ENCODE results near the gene LTBP3. TPM values are rescaled to one million over a fixed set of nuclear protein-coding genes. Genes with fewer than 3 reads are reported as not detected.

The LTBP3 gene
- total and polyA plus RNA-seq, 9 of the 15 experiments (the other 6 are each of a cell fraction or from before 2014, with no cell fraction given), result 0.06 to 20.5 (median 4.8) TPM

DNA sequence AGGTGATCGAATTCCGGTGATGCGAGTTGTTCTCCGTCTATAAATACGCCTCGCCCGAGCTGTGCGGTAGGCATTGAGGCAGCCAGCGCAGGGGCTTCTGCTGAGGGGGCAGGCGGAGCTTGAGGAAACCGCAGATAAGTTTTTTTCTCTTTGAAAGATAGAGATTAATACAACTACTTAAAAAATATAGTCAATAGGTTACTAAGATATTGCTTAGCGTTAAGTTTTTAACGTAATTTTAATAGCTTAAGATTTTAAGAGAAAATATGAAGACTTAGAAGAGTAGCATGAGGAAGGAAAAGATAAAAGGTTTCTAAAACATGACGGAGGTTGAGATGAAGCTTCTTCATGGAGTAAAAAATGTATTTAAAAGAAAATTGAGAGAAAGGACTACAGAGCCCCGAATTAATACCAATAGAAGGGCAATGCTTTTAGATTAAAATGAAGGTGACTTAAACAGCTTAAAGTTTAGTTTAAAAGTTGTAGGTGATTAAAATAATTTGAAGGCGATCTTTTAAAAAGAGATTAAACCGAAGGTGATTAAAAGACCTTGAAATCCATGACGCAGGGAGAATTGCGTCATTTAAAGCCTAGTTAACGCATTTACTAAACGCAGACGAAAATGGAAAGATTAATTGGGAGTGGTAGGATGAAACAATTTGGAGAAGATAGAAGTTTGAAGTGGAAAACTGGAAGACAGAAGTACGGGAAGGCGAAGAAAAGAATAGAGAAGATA lies 59.0 kb downstream of the LTBP3 start, which contains the start of gene MALAT1 (continued):
- TF ChIP-seq, protein P1, sequence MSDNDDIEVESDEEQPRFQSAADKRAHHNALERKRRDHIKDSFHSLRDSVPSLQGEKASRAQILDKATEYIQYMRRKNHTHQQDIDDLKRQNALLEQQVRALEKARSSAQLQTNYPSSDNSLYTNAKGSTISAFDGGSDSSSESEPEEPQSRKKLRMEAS (CRISPR knock-in tag; IDR thresholded peaks at IDR 0.05), result peak; percentile 53; the same call in 1 of the 2 replicates
- TF ChIP-seq ZFP30 (CRISPR knock-in tag; IDR thresholded peaks at IDR 0.05; ENCODE audit: borderline replicate concordance), result peak; percentile 99; the same call in 1 of the 2 replicates
- TF ChIP-seq, protein P2, sequence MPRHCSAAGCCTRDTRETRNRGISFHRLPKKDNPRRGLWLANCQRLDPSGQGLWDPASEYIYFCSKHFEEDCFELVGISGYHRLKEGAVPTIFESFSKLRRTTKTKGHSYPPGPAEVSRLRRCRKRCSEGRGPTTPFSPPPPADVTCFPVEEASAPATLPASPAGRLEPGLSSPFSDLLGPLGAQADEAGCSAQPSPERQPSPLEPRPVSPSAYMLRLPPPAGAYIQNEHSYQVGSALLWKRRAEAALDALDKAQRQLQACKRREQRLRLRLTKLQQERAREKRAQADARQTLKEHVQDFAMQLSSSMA (CRISPR knock-in tag; IDR thresholded peaks at IDR 0.05), result peak; percentile 94
- TF ChIP-seq, protein P3, sequence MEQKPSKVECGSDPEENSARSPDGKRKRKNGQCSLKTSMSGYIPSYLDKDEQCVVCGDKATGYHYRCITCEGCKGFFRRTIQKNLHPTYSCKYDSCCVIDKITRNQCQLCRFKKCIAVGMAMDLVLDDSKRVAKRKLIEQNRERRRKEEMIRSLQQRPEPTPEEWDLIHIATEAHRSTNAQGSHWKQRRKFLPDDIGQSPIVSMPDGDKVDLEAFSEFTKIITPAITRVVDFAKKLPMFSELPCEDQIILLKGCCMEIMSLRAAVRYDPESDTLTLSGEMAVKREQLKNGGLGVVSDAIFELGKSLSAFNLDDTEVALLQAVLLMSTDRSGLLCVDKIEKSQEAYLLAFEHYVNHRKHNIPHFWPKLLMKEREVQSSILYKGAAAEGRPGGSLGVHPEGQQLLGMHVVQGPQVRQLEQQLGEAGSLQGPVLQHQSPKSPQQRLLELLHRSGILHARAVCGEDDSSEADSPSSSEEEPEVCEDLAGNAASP (IDR thresholded peaks at IDR 0.05), result no peak
- TF ChIP-seq ZNF324 (CRISPR knock-in tag; IDR thresholded peaks at IDR 0.05), result peak; percentile 86
- peak; percentile 97 for TF ChIP-seq ZNF561 (CRISPR knock-in tag; conservative IDR thresholded peaks at IDR 0.05)
- peak; percentile 27 for TF ChIP-seq HNRNPK (IDR thresholded peaks at IDR 0.05; ENCODE audit: low read depth, low read length, poor library complexity, severe bottlenecking)
- TF ChIP-seq, protein P4, sequence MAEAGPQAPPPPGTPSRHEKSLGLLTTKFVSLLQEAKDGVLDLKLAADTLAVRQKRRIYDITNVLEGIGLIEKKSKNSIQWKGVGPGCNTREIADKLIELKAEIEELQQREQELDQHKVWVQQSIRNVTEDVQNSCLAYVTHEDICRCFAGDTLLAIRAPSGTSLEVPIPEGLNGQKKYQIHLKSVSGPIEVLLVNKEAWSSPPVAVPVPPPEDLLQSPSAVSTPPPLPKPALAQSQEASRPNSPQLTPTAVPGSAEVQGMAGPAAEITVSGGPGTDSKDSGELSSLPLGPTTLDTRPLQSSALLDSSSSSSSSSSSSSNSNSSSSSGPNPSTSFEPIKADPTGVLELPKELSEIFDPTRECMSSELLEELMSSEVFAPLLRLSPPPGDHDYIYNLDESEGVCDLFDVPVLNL (CRISPR knock-in tag; IDR thresholded peaks at IDR 0.05; ENCODE audit: low read depth), result no peak
- TF ChIP-seq RBFOX2 (IDR thresholded peaks at IDR 0.05; ENCODE audit: low read depth, low read length), result peak; percentile 67
- TF ChIP-seq, protein P5, sequence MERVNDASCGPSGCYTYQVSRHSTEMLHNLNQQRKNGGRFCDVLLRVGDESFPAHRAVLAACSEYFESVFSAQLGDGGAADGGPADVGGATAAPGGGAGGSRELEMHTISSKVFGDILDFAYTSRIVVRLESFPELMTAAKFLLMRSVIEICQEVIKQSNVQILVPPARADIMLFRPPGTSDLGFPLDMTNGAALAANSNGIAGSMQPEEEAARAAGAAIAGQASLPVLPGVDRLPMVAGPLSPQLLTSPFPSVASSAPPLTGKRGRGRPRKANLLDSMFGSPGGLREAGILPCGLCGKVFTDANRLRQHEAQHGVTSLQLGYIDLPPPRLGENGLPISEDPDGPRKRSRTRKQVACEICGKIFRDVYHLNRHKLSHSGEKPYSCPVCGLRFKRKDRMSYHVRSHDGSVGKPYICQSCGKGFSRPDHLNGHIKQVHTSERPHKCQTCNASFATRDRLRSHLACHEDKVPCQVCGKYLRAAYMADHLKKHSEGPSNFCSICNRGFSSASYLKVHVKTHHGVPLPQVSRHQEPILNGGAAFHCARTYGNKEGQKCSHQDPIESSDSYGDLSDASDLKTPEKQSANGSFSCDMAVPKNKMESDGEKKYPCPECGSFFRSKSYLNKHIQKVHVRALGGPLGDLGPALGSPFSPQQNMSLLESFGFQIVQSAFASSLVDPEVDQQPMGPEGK (CRISPR knock-in tag; IDR thresholded peaks at IDR 0.05; ENCODE audit: borderline replicate concordance), result peak; percentile 98
- TF ChIP-seq FOXK1 (CRISPR knock-in tag; IDR thresholded peaks at IDR 0.05; ENCODE audit: borderline replicate concordance), result peak; percentile 71; the same call in 1 of the 2 replicates
- no peak for TF ChIP-seq MCM3 (IDR thresholded peaks at IDR 0.05)
- TF ChIP-seq BDP1 (IDR thresholded peaks at IDR 0.05; ENCODE audit: insufficient read depth, insufficient read length), result no peak
- TF ChIP-seq ATF7 (IDR thresholded peaks at IDR 0.05), result no peak
- TF ChIP-seq CHCHD3 (CRISPR knock-in tag; IDR thresholded peaks at IDR 0.05), result peak; percentile 98
- TF ChIP-seq, protein P6, sequence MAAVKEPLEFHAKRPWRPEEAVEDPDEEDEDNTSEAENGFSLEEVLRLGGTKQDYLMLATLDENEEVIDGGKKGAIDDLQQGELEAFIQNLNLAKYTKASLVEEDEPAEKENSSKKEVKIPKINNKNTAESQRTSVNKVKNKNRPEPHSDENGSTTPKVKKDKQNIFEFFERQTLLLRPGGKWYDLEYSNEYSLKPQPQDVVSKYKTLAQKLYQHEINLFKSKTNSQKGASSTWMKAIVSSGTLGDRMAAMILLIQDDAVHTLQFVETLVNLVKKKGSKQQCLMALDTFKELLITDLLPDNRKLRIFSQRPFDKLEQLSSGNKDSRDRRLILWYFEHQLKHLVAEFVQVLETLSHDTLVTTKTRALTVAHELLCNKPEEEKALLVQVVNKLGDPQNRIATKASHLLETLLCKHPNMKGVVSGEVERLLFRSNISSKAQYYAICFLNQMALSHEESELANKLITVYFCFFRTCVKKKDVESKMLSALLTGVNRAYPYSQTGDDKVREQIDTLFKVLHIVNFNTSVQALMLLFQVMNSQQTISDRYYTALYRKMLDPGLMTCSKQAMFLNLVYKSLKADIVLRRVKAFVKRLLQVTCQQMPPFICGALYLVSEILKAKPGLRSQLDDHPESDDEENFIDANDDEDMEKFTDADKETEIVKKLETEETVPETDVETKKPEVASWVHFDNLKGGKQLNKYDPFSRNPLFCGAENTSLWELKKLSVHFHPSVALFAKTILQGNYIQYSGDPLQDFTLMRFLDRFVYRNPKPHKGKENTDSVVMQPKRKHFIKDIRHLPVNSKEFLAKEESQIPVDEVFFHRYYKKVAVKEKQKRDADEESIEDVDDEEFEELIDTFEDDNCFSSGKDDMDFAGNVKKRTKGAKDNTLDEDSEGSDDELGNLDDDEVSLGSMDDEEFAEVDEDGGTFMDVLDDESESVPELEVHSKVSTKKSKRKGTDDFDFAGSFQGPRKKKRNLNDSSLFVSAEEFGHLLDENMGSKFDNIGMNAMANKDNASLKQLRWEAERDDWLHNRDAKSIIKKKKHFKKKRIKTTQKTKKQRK (IDR thresholded peaks at IDR 0.05; ENCODE audit: borderline replicate concordance, low read depth, low read length), result peak; percentile 51; the same call in 1 of the 2 replicates
- TF ChIP-seq PPARD (CRISPR knock-in tag; IDR thresholded peaks at IDR 0.05), result no peak
- no peak for TF ChIP-seq TBP (optimal IDR thresholded peaks at IDR 0.05; ENCODE audit: low read depth, low read length)
